ENCODE results near the gene SHISA9.

- no peak for TF ChIP-seq CTCF (IDR thresholded peaks at IDR 0.05)
- TF ChIP-seq POLR2A (IDR thresholded peaks at IDR 0.05), result no peak
These were observed 202.6 kb downstream of the SHISA9 start for GRCh38 chr16:13103831-13104530.
